ENCODE measurements around the gene PAFAH1B2.
"Not testable (repeated sequence)": the region's sequence is repeated elsewhere in the genome, so short reads cannot be mapped to it uniquely, and the experiment has no call there.

The PAFAH1B2 gene

GRCh38 chr11:117143871-117144476 is at the start of gene PAFAH1B2:
Gene PAFAH1B2 (plus strand): TSS chr11:117144287. CDS start chr11:117152448, 8,161 bp downstream.
- DNase-seq (ENCODE audit: low read depth, low spot score) = peak; percentile 95

DNA sequence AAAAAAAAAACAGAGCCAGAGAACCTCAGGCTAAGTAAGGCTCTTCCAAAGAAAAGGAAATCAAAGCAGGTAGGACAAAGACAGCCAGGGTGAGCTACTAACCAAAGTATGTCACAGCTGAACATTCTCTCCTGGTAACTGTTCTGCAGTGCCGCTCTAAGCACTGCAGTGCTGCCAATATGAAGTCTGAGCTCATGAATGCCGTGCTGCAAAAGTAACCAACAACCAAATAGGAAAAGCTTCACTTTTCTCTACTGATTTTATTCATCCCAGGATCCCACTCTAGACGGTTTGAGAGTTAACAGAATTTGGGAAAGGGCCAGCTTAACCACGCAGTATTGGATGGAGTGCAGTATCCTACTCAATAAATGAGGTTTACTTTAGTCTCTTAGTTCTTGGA is 49.3 kb upstream of the PAFAH1B2 start:
- DNase-seq (ENCODE audit: low read depth, low spot score) = peak; percentile 41

GRCh38 chr11:117095284-117096161 is 48.6 kb upstream of the PAFAH1B2 start:
- DNase-seq (ENCODE audit: low read depth, low spot score) = no peak

DNA sequence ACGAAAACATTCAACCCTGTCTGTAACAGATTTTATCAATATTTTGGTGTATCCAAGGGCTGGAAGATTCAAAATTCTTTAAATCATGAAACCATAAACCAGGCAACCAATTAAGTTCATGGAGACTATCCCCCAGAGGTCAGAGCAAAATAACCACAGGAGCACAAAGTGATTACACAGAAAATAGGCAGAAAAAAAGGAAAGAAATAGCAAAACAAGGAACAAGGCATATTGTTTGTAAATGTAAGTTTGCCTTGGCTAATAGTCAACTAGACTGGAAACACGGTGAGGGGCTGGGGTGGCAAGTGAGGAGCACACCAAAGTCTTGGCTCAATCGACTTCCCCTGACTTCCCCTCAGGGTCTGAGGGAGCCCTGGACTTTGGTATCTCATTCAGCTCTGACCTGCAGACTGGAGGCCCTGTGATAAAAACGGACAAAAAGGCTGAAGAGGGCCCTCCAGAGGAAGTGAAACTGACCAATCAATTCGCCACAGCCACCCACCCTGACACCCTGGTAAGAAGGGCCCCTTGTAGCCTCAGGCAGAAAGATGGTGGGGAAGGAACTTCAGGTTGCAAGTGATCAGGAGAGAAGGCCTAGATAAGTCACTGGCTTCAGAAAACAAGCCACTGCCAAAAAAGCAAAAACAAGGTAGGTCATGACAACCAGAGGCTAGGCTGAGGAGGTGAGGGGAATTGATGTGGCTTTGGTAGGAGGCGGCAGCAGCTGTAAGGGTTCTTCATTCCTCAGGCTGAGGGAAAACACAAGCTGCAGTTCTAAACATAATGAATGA is 47.7 kb upstream of the PAFAH1B2 start:
- peak; percentile 94 for DNase-seq (ENCODE audit: low read depth, low spot score)

DNA sequence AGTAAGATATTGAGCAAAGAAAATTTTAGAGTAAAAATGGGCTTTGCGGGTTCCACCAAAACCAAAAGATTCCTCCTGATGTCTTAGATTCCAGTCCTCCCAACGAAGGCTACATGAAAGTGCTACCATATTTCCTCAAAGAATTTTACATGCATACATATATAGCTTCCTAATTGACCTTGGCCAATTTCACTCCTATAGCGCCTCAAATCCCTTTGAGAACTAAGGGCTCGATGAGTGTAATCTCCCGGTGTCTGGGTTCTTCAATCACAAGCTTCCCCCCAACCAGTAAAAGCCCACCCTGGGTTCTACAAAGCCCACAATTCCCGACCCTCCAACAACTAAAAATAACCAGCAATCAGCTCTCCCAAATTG is 47.1 kb upstream of the PAFAH1B2 start:
- no peak for DNase-seq (ENCODE audit: low read depth, low spot score)

DNA sequence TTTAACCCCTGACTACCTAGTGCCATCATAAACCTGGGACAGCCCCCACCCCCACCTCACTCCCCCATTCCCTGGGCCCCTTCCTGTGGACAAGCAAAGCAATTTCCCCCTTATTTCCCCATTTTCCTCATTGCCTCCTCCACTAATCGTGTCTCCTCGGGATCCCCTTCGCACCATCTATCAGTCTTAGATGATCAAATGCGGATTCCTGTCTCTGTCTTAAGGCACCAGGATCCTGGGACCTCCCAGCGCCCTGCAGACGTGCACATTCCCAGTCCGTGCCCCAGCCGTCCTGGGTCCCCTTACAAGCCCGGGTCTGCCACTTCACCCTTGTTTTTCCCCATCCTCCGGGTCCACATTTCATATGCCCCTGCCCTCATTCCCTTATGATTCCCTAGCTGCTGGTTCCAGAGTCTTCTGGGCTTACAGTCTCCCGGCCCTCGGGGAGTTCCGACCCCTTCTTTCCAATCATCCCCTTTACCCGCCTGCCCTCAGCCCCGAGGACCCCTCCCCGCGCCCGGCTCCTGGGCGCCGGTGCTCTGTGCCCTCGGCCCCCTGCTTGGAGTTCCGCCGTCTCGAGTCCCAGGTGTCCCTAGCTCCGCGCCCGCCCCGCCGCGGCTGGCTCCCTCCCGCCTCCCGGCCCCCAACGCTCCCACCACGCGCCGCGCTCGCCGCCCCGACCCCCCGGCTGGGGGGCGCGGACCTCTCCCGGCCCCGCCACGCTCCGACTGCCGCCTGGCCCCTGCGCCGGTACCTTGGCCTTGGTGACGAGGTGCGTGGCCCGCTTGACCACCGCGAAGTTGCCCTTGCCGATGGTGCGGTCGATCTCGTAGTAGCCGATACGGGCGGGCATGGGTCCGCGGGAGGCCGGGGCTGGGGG is 46.5 kb upstream of the PAFAH1B2 start:
- peak; percentile 51 for DNase-seq (ENCODE audit: low read depth, low spot score)

DNA sequence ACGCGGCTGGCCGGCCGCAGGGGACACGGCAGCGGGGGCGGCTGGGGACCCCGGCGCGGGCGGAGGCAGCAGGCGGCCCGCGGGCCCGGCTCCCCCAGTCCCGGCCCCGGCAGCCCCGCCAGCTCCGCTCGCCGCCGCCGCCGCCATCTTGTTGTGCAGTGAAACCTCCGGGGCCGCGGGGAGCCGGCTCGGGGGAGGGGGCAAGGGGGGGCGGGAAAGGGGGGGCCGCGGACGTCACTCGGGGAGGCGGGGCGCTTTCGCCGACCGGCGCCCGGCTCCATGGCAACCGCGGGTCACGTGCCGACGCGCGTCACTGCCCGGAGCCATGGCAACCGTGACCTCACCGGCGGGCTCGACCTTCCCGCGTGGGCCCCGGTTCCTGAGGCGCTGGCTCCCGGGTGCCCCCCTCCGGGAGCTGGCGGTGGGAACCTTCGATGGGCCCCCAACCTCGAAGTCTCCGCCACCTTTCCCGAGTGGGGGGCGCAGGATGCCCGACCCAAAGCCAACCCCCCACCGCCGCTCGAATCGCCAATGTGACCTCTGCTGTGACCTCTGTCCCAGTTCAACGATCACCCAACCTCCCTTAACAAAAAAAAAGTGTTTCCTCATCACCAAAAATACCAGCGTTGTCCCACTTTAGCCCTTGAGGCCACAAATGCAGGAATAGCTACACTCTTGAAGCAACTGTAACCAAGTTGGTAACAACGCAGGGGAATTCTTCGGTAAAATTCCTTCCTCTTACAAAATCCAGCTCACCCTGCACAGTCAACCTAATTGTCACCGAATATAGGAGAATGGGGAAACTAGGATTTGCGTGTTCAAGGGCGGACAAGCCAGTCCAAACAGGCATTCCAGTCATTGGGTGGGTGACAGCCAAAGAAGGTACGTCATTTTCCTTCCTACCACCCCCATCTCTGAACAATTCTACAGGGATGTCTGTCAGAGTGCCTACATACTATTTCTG is 45.5 kb upstream of the PAFAH1B2 start, which contains the start of gene SIK3:
Gene SIK3, minus strand, starts transcription at position 160 of the 964 bp plus-strand sequence. Its CDS starts 13 bp downstream, at position 147.
- peak; percentile 85 for DNase-seq (ENCODE audit: low read depth, low spot score)

DNA sequence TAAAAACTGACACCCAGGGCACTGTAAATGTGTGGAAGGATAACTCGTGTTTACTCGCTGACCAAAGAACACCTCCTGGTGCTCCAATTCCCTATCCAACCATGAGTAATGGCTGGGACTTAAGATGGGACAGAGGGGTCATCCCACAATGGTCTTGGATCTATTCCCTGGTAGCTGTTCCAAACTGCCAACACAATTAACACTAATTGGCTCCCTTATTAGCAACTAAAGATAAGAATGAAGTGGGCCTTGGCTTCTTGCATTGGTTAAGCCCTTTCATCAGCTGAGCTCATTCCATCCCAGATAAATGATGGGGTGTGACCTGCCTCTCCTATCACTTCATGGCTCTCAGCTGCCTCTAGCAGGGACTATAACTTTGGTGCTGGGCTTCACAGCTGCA is 44.4 kb upstream of the PAFAH1B2 start:
- no peak for DNase-seq (ENCODE audit: low read depth, low spot score)

- no peak for DNase-seq (ENCODE audit: low read depth, low spot score)
Observed at GRCh38 chr11:117100556-117100955, 43.5 kb upstream of the PAFAH1B2 start.

- DNase-seq (ENCODE audit: low read depth, low spot score) = no peak
Observed at GRCh38 chr11:117107701-117108590, 36.1 kb upstream of the PAFAH1B2 start.

- no peak for DNase-seq (ENCODE audit: low read depth, low spot score)
Observed at GRCh38 chr11:117110294-117110950, 33.7 kb upstream of the PAFAH1B2 start.

DNA sequence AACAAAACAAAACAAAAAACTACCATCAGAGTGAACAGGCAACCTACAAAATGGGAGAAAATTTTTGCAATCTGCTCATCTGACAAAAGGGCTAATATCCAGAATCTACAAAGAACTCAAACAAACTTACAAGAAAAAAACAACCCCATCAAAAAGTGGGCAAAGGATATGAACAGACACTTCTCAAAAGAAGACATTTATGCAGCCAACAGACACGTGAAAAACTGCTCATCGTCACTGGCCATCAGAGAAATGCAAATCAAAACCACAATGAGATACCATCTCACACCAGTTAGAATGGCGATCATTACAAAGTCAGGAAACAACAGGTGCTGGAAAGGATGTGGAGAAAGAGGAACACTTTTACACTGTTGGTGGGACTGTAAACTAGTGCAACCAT is 31.6 kb upstream of the PAFAH1B2 start:
- not testable (repeated sequence) for DNase-seq (ENCODE audit: low read depth, low spot score)

GRCh38 chr11:117112939-117113338 is 31.1 kb upstream of the PAFAH1B2 start:
- DNase-seq (ENCODE audit: low read depth, low spot score) = not testable (repeated sequence)

- DNase-seq (ENCODE audit: low read depth, low spot score) = no peak
Observed at GRCh38 chr11:117117681-117118080, 26.4 kb upstream of the PAFAH1B2 start.

- no peak for DNase-seq (ENCODE audit: low read depth, low spot score)
Observed at GRCh38 chr11:117121176-117121575, 22.9 kb upstream of the PAFAH1B2 start.

- no peak for DNase-seq (ENCODE audit: low read depth, low spot score)
Observed at GRCh38 chr11:117122556-117122955, 21.5 kb upstream of the PAFAH1B2 start.

DNA sequence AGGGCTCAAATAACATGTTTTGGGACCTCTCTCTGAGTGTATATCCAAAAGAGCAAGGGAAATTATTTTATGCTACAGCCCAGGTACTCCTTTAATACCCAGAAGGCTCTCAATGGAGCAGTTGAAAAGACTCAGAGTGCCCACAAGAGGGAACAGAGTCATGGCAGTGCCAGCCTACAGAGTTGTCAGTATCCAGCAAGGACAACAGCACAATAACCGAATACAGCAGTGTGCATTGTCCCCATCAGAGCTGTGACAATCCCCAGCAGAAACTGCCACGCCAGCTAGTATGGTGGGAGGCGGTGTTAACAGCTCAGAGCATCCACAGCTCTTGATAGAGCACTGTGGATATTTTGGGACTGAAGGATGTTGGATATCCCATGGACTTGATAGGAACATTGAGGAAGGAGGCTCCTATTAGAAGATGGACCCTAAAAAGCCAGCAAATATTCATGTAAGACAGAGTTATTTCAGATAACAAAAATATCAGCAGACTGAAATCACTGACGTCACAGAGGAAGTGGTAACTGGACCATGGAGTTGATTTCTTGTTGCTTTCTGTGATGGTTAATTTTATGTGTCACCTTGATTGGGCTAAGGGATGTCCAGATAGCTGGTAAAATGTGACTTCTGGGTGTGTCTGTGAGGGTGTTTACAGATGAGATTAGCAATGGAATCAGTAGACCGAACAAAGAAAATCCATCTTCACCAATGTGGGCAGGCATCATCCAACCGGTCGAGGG is 17.7 kb upstream of the PAFAH1B2 start:
- DNase-seq (ENCODE audit: low read depth, low spot score) = no peak
